Upper lobe of left lung (tissue), 6 donors: Measurements from ENCODE around the gene DIP2C. TPM values are rescaled to one million over a fixed set of nuclear protein-coding genes. Genes with fewer than 3 reads are reported as not detected.

Experiments used
- ATAC-seq, 2 donors: fragments of 200-7000 bp; cut with Tn5 transposase; one replicate each; pipeline ENCODE4 v1.9.1; 2022; ENCODE audit warnings: mild to moderate bottlenecking in 2 of 2, moderate library complexity in 2 of 2; ENCODE audit not compliant: low FRiP score in 2 of 2
- DNase-seq, 2 donors: peaks; one replicate each; pipeline ENCODE4 v3.0.0-alpha.2; 2019 to 2020
- H3K27ac ChIP-seq, 4 donors: fragments of 200-600 bp; sonication (generic); one replicate each; pipeline ENCODE4 v1.5.1; 2016 to 2019
- H3K27me3 ChIP-seq, 4 donors: fragments of 200-600 bp; sonication (generic); one replicate each; pipeline ENCODE4 v1.5.1; 2017 to 2019
- H3K36me3 ChIP-seq, 4 donors: fragments of 200-600 bp; sonication (generic); one replicate each; pipeline ENCODE4 v1.5.1; 2016 to 2019
- H3K4me1 ChIP-seq, 4 donors: fragments of 200-600 bp; sonication (generic); one replicate each; pipeline ENCODE4 v1.5.1; 2018 to 2019
- H3K4me3 ChIP-seq, 4 donors: fragments of 200-600 bp; sonication (generic); one replicate each; pipeline ENCODE4 v1.5.1; 2017 to 2019; ENCODE audit warnings: mild to moderate bottlenecking in 2 of 4, moderate library complexity in 1 of 4
- H3K9me3 ChIP-seq, 4 donors: fragments of 200-600 bp; sonication (generic); one replicate each; pipeline ENCODE4 v1.5.1; 2018 to 2019
- EP300 ChIP-seq, 4 donors: sonication (generic); formaldehyde crosslinking; IDR thresholded peaks; one replicate each; pipeline ENCODE4 v1.5.1; 2017; ENCODE audit warnings: antibody characterized with exemption in 4 of 4, control low read depth in 2 of 4
- POLR2A ChIP-seq, 4 donors: fragments of 450-650 bp; IDR thresholded peaks; one replicate each; pipeline ENCODE4 v1.5.1; 2016 to 2017; ENCODE audit warnings: antibody characterized with exemption in 4 of 4, mild to moderate bottlenecking in 2 of 4
- POLR2AphosphoS5 ChIP-seq, 2 donors: sonication (generic); formaldehyde crosslinking; IDR thresholded peaks; one replicate each; pipeline ENCODE4 v1.5.1; 2017; ENCODE audit warnings: antibody characterized with exemption in 2 of 2
- WGBS, 2 donors: methylation state at CpG; one replicate each; pipeline ENCODE4 v1.1.5; 2017 to 2018; 5-methylcytosine and 5-hydroxymethylcytosine counted together
- total RNA-seq, 6 donors: library from RNA; depleted of rRNA in 4 of 6; stranded (reverse); fragments of >200 nt in 4 of 6; gene quantifications; one replicate each; pipeline versions ENCODE4 v1.1.0 to v1.2.1, GENCODE V29; 2016 to 2021
- TF ChIP-seq, protein P1 (sequence below), 6 experiments: fragments of 450-650 bp in 4 of 6; fragments of 200-600 bp in 2 of 6; sonication (generic) in 2 of 6; IDR thresholded peaks; one replicate each; pipeline ENCODE4 v1.5.1; 2016 to 2019; ENCODE audit warnings: antibody characterized with exemption in 6 of 6
- donor health status: DM: no; HTN: no; CAD: no; lungs with moderate emphysema.
- donor health status: DM: no; HTN: yes; CAD: no; lungs with severe emphysema.

The DIP2C gene
- total RNA-seq, 6 donors from 2014 or later, result 11.6 to 32.5 (median 14.7) TPM

DNA sequence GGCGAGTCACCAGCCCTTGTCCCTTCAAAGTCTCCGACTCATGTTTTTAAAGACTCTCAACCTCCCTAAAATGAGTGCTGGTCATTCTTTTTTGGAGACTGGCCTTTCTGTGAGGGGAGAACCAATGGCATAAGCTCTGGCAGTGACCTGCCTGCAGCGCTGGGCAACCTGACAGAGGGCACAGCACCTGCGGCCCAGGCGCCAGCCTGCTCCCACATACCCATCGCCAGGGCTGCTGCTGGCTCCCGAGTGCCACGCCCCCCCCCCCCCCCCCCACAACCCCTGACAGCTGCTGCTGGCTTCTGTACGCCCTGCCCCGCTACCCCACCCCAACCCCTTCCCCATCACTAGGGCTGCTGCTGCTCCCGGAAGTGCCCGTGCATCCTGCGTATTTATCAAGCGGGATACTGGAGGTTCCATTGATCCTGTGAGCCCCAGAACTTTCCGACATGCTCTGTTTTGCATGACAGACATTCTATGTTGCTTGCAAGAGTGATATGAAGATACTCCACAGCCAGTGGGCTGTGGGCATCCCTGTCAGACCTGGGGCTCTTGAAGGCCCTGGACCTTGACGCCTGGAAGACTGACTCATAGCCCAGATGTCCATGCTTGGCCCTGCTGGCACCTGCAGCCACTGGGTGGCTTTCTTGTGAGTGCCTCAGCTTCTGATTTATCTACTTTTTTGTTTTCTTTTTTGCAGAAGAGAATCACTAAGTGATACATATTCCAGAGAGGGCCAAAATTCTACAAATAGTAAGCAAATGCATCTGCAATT is 310.4 kb downstream of the DIP2C start:
- Histone ChIP-seq H3K27me3 (no peaks in the 10 kb centered on the region), H3K9me3 (no peaks in the 10 kb centered on the region), H3K36me3 (peaks cover 0 to 45% (median 8%) of the 10 kb centered on the region in 4 donors), H3K4me1 (no peaks in the 10 kb centered on the region), H3K27ac (no peak overlapping the region), H3K4me3 (no peak overlapping the region)
- ATAC-seq, result no peak
- no peak for TF ChIP-seq POLR2AphosphoS5 (IDR thresholded peaks at IDR 0.05)
- TF ChIP-seq, protein P1, sequence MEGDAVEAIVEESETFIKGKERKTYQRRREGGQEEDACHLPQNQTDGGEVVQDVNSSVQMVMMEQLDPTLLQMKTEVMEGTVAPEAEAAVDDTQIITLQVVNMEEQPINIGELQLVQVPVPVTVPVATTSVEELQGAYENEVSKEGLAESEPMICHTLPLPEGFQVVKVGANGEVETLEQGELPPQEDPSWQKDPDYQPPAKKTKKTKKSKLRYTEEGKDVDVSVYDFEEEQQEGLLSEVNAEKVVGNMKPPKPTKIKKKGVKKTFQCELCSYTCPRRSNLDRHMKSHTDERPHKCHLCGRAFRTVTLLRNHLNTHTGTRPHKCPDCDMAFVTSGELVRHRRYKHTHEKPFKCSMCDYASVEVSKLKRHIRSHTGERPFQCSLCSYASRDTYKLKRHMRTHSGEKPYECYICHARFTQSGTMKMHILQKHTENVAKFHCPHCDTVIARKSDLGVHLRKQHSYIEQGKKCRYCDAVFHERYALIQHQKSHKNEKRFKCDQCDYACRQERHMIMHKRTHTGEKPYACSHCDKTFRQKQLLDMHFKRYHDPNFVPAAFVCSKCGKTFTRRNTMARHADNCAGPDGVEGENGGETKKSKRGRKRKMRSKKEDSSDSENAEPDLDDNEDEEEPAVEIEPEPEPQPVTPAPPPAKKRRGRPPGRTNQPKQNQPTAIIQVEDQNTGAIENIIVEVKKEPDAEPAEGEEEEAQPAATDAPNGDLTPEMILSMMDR (IDR thresholded peaks at IDR 0.05), result no peak
- no peak for TF ChIP-seq POLR2A (IDR thresholded peaks at IDR 0.05)
- TF ChIP-seq EP300 (IDR thresholded peaks at IDR 0.05), result no peak
- peak in 1 of 2 donors; percentile 39 for DNase-seq
- 96 to 98% methylated on average over 8 to 13 of the region's 16 CpGs for WGBS, 2 donors

DNA sequence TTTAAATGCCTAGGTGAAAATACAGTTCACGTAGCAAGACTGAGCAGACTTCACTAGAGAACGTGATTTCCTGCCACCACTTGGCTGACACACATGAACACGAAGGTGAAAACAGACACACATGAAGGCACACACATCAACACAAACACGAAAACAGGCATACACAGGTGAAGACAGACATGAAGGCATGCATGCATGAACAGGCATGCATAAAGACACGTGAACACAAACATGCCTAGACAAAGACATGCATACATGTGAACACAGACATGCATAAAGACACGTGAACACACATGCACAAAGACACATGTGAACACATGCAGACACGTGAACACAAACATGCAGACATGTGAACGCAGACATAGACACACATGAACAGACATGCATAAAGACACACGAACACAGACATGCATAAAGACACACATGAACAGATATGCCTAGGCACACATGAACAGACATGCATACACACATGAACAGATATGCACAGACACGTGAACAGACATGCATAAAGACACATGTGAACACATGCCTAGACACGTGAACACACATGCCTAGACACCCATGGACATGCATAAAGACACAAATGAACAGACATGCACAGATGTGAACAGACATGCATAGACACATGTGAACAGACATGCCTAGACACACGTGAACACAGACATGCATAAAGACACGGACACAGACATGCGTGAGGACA is 311.1 kb downstream of the DIP2C start:
- DNase-seq (no peak), ATAC-seq (no peak)
- TF ChIP-seq POLR2A (IDR thresholded peaks at IDR 0.05), result no peak
- TF ChIP-seq EP300 (IDR thresholded peaks at IDR 0.05), result no peak
- TF ChIP-seq, protein P1 (IDR thresholded peaks at IDR 0.05), result no peak
- no peak for TF ChIP-seq POLR2AphosphoS5 (IDR thresholded peaks at IDR 0.05)

DNA sequence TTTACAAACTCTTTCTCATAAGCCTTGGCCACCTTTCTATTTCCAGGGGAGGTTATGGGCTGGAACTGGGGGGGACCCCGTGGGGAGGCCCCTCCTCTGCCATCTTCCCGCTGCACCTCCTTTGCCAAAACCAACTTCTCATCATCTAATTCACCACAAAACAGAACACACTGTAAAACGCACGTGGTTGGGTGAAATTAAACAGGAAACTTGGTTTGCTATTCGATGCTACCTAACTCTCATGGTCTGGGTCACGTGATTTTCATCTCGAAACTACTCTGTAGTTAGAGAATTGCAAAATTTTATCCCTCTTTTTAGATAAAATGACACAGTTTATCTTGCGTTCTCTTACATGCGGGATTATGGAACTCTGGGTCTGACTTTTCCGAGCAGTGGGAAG is 312.2 kb downstream of the DIP2C start:
- no peak for DNase-seq

More for the DNA sequence above, 311.1 kb downstream of the DIP2C start:
- no peaks in the 10 kb centered on the region for H3K27me3 ChIP-seq
- no peaks in the 10 kb centered on the region for H3K9me3 ChIP-seq
- H3K4me3 ChIP-seq, result no peak overlapping the region
- H3K4me1 ChIP-seq, result peaks cover 0 to 2% (median 0%) of the 10 kb centered on the region in 4 donors
- no peak overlapping the region for H3K27ac ChIP-seq
- H3K36me3 ChIP-seq, result peaks cover 0 to 42% (median 7%) of the 10 kb centered on the region in 4 donors
- 92 to 94% methylated on average over 14 of the region's 14 CpGs for WGBS, 2 donors

DNA sequence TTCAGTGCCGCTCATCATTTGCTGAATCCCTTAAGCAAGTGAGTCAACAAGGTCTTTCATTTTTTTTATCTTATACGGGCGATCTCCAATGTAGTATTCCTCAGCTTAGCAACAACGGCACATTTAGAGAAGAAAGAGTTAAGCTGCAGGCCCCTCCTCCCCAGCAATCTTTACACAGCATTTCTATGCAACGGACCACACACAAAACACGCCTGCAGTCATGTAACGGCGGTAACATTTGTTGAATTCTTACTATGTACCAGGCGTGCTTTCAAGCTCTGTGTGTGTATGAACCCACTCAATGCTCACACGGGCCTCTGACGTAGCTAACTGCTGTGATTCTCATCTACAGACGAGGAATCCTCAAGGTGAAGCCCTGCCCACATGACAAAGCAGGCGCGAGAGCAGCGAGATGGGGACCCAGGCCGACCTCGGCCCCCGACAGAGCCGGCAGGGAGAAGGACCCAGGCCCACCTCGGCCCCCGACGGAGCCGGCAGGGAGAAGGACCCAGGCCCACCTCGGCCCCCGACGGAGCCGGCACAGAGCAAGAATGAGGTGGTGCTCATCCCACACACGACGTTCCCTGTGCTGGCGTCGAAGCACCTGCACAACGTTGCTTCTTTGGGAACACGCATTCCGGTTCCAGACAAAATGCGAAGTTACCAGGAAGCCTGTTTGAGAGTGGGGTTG is 313.5 kb downstream of the DIP2C start:
- Histone ChIP-seq H3K4me3 (no peak overlapping the region), H3K9me3 (no peaks in the 10 kb centered on the region), H3K27ac (no peak overlapping the region), H3K36me3 (peaks cover 0 to 23% (median 2%) of the 10 kb centered on the region in 4 donors), H3K4me1 (peaks cover 0 to 5% (median 3%) of the 10 kb centered on the region in 4 donors), H3K27me3 (no peaks in the 10 kb centered on the region)
- no peak for DNase-seq
- TF ChIP-seq POLR2A (IDR thresholded peaks at IDR 0.05), result no peak
- no peak for TF ChIP-seq POLR2AphosphoS5 (IDR thresholded peaks at IDR 0.05)
- no peak for TF ChIP-seq EP300 (IDR thresholded peaks at IDR 0.05)
- TF ChIP-seq, protein P1 (IDR thresholded peaks at IDR 0.05), result no peak
- no peak for ATAC-seq
- 91 to 96% methylated on average over 25 to 34 of the region's 35 CpGs for WGBS, 2 donors

More for the DNA sequence above, 312.2 kb downstream of the DIP2C start:
- 75 to 82% methylated on average over 10 of the region's 10 CpGs for WGBS, 2 donors
- Histone ChIP-seq H3K4me1 (peaks cover 0 to 5% (median 3%) of the 10 kb centered on the region in 4 donors), H3K4me3 (no peak overlapping the region), H3K9me3 (no peaks in the 10 kb centered on the region), H3K36me3 (peaks cover 0 to 35% (median 6%) of the 10 kb centered on the region in 4 donors), H3K27ac (no peak overlapping the region), H3K27me3 (no peaks in the 10 kb centered on the region)
- TF ChIP-seq POLR2AphosphoS5 (IDR thresholded peaks at IDR 0.05), result no peak
- TF ChIP-seq, protein P1 (IDR thresholded peaks at IDR 0.05), result no peak
- ATAC-seq, result no peak
